GM12875 (cell line): ENCODE data around the gene NCAM1.

ENCODE experiments used
- H3K4me3 ChIP-seq: one replicate; pipeline ENCODE4 v1.5.1; 2011; ENCODE audit warnings: low read depth, low read length, control low read depth
- TF ChIP-seq, protein P1 (sequence below): IDR thresholded peaks from 2 replicates; pipeline ENCODE4 v1.5.1; 2011; ENCODE audit warnings: low read depth, mild to moderate bottlenecking, control low read depth, inconsistent platforms, low read length, moderate library complexity, borderline replicate concordance; ENCODE audit not compliant: insufficient read depth

Gene NCAM1

DNA sequence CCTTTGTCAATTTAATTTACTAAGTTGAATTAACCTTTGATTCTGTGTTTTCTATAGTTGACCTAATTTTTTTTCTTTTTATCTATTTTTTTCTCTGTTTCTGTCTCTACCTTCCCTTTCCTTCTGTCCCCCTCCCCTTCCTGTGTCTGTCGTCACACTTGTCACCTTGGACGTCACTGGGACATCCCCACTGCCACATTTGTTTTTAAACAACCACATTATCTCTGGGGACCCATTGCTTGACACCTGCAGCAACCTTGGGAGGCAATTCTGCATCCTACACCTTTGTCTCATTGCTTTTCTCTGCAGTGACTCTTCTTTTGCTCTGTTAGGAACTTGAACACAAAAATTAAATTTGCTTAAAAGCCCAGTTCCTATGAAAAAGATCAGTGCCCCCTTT lies 301.4 kb downstream of the NCAM1 start:
- TF ChIP-seq, protein P1, sequence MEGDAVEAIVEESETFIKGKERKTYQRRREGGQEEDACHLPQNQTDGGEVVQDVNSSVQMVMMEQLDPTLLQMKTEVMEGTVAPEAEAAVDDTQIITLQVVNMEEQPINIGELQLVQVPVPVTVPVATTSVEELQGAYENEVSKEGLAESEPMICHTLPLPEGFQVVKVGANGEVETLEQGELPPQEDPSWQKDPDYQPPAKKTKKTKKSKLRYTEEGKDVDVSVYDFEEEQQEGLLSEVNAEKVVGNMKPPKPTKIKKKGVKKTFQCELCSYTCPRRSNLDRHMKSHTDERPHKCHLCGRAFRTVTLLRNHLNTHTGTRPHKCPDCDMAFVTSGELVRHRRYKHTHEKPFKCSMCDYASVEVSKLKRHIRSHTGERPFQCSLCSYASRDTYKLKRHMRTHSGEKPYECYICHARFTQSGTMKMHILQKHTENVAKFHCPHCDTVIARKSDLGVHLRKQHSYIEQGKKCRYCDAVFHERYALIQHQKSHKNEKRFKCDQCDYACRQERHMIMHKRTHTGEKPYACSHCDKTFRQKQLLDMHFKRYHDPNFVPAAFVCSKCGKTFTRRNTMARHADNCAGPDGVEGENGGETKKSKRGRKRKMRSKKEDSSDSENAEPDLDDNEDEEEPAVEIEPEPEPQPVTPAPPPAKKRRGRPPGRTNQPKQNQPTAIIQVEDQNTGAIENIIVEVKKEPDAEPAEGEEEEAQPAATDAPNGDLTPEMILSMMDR, result no peak
- no peak overlapping the region for H3K4me3 ChIP-seq

DNA sequence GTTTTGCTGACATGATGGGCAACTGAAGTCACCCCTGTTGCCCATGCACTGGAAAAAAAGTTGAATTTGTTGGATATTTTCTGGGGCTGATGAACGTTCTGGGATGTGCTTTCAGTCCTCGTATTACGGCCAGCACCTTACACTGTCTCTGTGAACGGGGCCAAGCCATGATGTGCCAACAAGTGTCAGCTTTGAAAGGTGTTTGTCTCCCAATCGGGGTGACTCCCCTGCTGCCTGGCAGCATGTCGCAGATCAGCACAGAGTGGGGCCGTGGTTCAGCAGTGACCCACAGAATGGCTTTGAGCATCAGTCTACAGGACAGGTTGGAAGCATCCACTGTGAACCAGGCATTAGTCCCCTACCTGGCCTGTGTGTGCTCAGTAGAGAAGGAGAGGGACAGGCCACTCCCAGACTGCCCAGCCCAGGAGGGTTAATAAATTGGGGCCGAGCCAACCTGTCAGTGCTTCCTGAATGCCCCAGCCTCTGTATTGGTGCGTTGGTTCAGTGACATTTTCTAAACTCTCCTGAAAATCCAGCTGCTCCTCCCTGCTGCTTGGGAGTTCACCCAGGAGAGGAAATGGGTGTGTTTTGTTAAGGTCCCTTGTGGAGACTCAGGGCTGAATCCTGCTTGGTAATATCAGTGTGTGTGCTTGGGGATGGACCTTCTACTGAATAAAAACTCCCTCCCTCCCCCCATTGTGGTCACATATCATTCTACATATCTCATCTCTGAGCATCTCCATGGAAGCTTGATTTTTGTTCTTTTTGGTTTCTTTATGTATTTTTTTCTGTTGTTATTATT lies 302.4 kb downstream of the NCAM1 start:
- no peak overlapping the region for H3K4me3 ChIP-seq
- TF ChIP-seq, protein P1, result no peak

DNA sequence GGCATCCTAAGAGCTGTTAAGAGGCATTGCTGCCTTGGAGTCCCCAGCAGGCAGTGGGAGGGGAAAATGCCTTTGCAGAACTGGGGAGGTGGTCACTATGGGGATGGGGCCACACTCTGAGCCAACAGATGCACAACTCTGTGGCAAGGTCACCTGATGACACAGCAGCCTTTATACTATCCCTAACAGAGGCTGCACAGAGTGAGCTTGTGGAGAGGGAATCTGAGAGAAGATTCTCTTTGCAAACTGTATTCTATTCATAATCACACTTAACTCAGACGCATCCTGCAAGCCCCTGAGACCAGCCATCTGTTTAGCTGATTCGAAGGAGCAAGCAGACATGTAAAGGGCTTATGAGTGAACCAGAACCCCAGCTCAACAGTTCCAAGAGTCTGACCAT lies 304.1 kb downstream of the NCAM1 start:
- TF ChIP-seq, protein P1, result no peak
- no peak overlapping the region for H3K4me3 ChIP-seq

DNA sequence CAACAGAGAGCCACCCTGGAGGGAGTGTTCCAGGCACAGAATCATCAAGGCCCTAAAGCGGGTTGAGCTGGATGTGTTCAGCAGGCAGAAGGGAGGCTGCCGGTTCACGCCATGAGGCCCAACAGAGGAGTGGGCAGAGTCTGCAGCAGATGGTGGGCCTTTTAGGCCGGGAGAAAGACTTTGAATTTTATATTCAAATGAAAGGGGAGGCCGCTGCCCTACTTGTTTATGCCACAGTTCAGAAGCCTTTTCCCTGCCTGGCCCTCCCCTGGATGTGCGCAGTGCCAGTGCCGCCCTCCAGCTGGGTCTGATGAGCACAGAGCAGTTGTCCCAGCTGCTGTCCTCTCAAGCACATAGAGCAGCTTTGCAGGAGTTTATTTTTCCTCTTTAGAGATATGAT lies 306.3 kb downstream of the NCAM1 start:
- TF ChIP-seq, protein P1, result no peak
- no peak overlapping the region for H3K4me3 ChIP-seq

DNA sequence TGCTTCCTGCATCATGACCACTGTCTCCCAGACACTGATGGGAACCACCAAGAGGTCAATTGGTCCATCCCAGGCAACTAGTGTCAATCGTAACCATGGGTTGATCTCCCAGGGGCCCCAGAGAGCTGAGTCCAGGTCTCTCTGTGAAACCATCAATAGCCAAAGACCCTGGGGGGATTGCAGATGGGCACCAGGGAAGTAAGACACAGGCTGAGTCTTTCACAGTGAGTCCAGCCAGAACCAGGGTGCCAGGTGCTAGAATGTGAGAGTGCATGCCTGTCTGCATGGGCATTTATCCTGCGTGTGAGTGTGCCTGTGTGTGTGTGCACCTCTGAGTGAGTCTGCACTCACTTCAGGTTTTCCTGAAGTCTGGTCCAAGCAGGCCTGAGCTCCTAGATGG lies 307.9 kb downstream of the NCAM1 start:
- no peak overlapping the region for H3K4me3 ChIP-seq
- TF ChIP-seq, protein P1, result no peak

DNA sequence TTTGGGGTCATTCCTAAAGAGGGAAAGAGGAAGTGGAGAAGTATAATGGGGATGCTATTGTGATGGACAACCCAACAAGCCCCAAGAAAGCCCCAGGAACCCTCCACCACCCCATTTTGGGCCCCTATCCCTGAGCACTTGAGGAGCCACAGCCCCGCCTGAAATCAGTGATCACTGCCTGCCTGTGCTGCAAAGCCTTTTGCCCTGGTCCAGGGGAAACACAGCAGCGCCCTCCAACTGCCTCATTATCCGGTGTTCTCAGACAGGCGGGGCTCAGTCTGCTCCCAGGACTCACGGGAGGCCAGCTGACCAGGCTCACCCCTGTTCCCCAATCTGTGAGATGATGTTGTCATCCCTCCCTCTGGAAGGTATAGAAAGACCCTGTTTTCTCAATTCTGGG lies 308.4 kb downstream of the NCAM1 start:
- TF ChIP-seq, protein P1, result no peak

DNA sequence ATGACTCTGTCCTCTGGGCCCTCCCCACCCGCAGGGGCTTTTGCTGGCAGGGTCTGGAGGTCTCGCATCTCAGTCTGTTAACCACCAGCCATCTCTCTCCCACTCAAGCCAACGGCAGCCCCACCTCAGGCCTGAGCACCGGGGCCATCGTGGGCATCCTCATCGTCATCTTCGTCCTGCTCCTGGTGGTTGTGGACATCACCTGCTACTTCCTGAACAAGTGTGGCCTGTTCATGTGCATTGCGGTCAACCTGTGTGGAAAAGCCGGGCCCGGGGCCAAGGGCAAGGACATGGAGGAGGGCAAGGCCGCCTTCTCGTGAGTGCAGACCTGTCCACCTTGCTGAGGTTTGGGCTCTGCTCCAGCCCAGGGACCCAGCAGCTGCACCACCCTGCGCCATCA lies 308.9 kb downstream of the NCAM1 start:
- TF ChIP-seq, protein P1, result no peak

More for the DNA sequence above, 308.4 kb downstream of the NCAM1 start:
- no peak overlapping the region for H3K4me3 ChIP-seq

More for the DNA sequence above, 308.9 kb downstream of the NCAM1 start:
- H3K4me3 ChIP-seq, result no peak overlapping the region
